Esophagus squamous epithelium (tissue), 5 donors: Measurements from ENCODE around the gene TMEM38A. TPM values are rescaled to one million over a fixed set of nuclear protein-coding genes. Genes with fewer than 3 reads are reported as not detected.
A peak's percentile ranks its signal among the peaks of the same experiment; 100 is the strongest.
"Not testable (repeated sequence)": the region's sequence is repeated elsewhere in the genome, so short reads cannot be mapped to it uniquely, and the experiment has no call there.

ENCODE experiments used
- DNase-seq: peaks from one replicate; lab custom pipeline; 2025; lab: John Stamatoyannopoulos, UW
- H3K27ac ChIP-seq, 4 donors: fragments of 200-600 bp; sonication (generic); one replicate each; pipeline ENCODE4 v1.5.1; 2016 to 2019; ENCODE audit warnings: mild to moderate bottlenecking in 1 of 4
- H3K27me3 ChIP-seq, 4 donors: fragments of 200-600 bp; sonication (generic); 1 replicate in 3 of 4; 2 replicates in 1 of 4; pipeline versions ENCODE4 v1.5.1 to v1.6.0; 2017 to 2021; ENCODE audit warnings: antibody characterized with exemption in 1 of 4
- H3K36me3 ChIP-seq, 3 donors: fragments of 200-600 bp; sonication (generic); one replicate each; pipeline ENCODE4 v1.5.1; 2016 to 2019
- H3K4me1 ChIP-seq, 3 donors: fragments of 200-600 bp; sonication (generic); one replicate each; pipeline ENCODE4 v1.5.1; 2017 to 2019
- H3K4me3 ChIP-seq, 4 donors: fragments of 200-600 bp; sonication (generic); 1 replicate in 3 of 4; 2 replicates in 1 of 4; pipeline ENCODE4 v1.5.1; 2016 to 2019; ENCODE audit warnings: mild to moderate bottlenecking in 2 of 4, moderate library complexity in 1 of 4
- H3K9me3 ChIP-seq, 3 donors: fragments of 200-600 bp; sonication (generic); one replicate each; pipeline ENCODE4 v1.5.1; 2016 to 2019
- POLR2A ChIP-seq, 4 donors: fragments of 450-650 bp; IDR thresholded peaks; one replicate each; pipeline ENCODE4 v1.6.1; 2017; ENCODE audit warnings: antibody characterized with exemption in 4 of 4, mild to moderate bottlenecking in 4 of 4, moderate library complexity in 3 of 4
- WGBS, 2 donors: methylation state at CpG; one replicate each; pipeline ENCODE4 v1.1.5; 2018; 5-methylcytosine and 5-hydroxymethylcytosine counted together
- intact Hi-C: fragments of 100-400 bp; cut with DNase I; formaldehyde crosslinking; loops from one replicate; pipeline ENCODE4 v1.15.0; 2022
- total RNA-seq, 4 donors: library from RNA; depleted of rRNA; stranded (reverse); fragments of >200 nt; gene quantifications; one replicate each; pipeline ENCODE4 v1.1.0, GENCODE V29; 2016
- TF ChIP-seq, protein P1 (sequence below), 6 experiments: fragments of 450-650 bp in 4 of 6; fragments of 200-600 bp in 2 of 6; sonication (generic) in 2 of 6; IDR thresholded peaks; one replicate each; pipeline ENCODE4 v1.5.1; 2016 to 2019; ENCODE audit warnings: antibody characterized with exemption in 6 of 6, mild to moderate bottlenecking in 4 of 6, moderate library complexity in 4 of 6
- donor health status: DM: yes; HTN: yes; CAD: no.

TMEM38A gene
- total RNA-seq, 4 donors from 2014 or later: 2.0 to 5.6 (median 2.7) TPM

DNA sequence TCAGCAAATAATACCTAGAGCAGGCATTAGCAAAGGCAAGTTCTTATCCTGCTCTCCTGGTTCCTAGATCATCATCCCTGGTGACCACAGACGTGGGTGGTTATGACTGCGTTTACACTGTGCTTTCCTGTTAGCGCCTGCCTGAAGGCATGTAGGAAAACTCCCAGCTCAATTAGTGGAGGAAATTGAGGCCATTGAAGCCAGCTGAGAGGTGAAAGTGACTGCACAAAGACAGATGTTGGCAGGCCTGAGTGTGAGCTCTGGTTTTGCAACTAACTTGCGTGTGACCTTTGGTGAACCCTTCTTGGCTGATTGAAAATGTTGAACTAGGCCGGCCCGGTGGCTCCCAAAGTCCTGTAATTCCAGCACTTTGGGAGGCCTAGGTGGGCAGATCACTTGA is 41.2 kb downstream of the TMEM38A start:
- Histone ChIP-seq H3K36me3 (no peaks in the 10 kb centered on the region), H3K27me3 (no peaks in the 10 kb centered on the region), H3K27ac (peak overlapping the region in 3 of 4 donors; percentile 52 to 58 (median 55)), H3K9me3 (no peaks in the 10 kb centered on the region), H3K4me3 (no peak overlapping the region), H3K4me1 (peaks cover 0 to 15% (median 11%) of the 10 kb centered on the region in 3 donors)
- no peak for TF ChIP-seq POLR2A (IDR thresholded peaks at IDR 0.05)
- TF ChIP-seq, protein P1, sequence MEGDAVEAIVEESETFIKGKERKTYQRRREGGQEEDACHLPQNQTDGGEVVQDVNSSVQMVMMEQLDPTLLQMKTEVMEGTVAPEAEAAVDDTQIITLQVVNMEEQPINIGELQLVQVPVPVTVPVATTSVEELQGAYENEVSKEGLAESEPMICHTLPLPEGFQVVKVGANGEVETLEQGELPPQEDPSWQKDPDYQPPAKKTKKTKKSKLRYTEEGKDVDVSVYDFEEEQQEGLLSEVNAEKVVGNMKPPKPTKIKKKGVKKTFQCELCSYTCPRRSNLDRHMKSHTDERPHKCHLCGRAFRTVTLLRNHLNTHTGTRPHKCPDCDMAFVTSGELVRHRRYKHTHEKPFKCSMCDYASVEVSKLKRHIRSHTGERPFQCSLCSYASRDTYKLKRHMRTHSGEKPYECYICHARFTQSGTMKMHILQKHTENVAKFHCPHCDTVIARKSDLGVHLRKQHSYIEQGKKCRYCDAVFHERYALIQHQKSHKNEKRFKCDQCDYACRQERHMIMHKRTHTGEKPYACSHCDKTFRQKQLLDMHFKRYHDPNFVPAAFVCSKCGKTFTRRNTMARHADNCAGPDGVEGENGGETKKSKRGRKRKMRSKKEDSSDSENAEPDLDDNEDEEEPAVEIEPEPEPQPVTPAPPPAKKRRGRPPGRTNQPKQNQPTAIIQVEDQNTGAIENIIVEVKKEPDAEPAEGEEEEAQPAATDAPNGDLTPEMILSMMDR (IDR thresholded peaks at IDR 0.05): no peak
- 0 to 13% methylated on average over 2 to 6 of the region's 6 CpGs for WGBS, 2 donors
- intact Hi-C loops: no loop called here
- no peak for DNase-seq

- no peaks in the 10 kb centered on the region for H3K9me3 ChIP-seq
- intact Hi-C loops: no loop called here
- no peaks in the 10 kb centered on the region for H3K27me3 ChIP-seq
- no peak for DNase-seq
- WGBS, 2 donors: 79 to 94% methylated on average over 4 of the region's 4 CpGs
- H3K4me1 ChIP-seq: peaks cover 0 to 15% (median 11%) of the 10 kb centered on the region in 3 donors
- no peak overlapping the region for H3K4me3 ChIP-seq
- TF ChIP-seq POLR2A (IDR thresholded peaks at IDR 0.05): no peak
- TF ChIP-seq, protein P1 (IDR thresholded peaks at IDR 0.05): no peak
- no peak overlapping the region for H3K27ac ChIP-seq
- no peaks in the 10 kb centered on the region for H3K36me3 ChIP-seq
These were observed 42.7 kb downstream of the TMEM38A start for GRCh38 chr19:16703677-16704076.

GRCh38 chr19:16710870-16711269 is 49.9 kb downstream of the TMEM38A start:
- intact Hi-C loops: not testable (repeated sequence)

DNA sequence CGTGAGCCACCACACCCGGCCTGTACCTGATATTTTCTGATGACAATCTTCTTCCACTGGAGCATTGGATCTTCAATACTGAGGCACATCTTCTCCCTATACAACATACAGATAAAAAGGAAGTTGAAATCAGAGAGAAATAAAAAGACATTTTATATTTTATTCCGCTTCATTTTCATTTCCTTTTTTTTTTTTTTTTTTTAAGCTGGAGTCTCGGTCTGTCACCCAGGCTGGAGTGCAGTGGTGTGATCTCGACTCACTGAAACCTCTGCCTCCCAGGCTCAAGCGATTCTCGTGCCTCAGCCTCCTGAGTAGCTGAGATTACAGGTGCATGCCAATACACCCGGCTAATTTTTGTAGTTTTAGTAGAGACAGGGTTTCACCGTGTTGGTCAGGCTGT is 51.4 kb downstream of the TMEM38A start:
- 67 to 74% methylated on average over 7 to 9 of the region's 9 CpGs for WGBS, 2 donors
- H3K27me3 ChIP-seq, H3K27ac ChIP-seq, intact Hi-C loops, H3K36me3 ChIP-seq, H3K9me3 ChIP-seq, H3K4me3 ChIP-seq, DNase-seq, H3K4me1 ChIP-seq: not testable (repeated sequence)

More at GRCh38 chr19:16710870-16711269, 49.9 kb downstream of the TMEM38A start:
- H3K4me1 ChIP-seq, H3K36me3 ChIP-seq, DNase-seq, H3K4me3 ChIP-seq, H3K9me3 ChIP-seq, H3K27ac ChIP-seq, H3K27me3 ChIP-seq: not testable (repeated sequence)

DNA sequence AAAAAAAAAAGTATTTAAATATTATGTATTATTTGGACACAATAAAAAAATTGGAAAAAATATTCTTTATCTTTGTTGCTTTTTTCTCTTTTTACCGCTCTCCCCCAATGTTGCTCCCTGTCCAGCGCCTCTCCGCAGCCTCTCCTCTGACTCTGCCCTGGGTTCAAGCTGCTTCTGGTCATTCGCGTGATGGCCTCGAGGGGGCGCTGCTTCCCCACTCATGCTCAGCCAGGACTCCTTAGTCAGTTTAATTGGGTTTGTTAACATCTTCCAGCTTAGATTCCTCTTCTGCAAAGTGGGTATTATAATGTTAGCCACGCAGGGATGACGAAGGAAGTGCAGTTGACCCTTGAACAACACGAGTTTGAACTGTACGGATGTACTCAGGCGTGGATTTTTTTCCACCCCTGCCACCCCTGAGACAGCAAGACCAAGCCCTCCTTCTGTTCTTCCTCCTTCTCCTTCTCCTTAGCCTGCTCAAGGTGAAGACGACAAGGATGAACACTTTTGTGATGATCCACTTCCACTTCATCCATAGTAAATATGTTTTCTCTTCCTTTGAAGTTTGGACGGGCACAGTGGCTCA is 53.9 kb downstream of the TMEM38A start:
- Histone ChIP-seq H3K27ac (no peak overlapping the region), H3K9me3 (no peaks in the 10 kb centered on the region), H3K27me3 (peaks cover 0 to 5% (median 0%) of the 10 kb centered on the region in 4 donors), H3K4me1 (peaks cover 0 to 24% (median 8%) of the 10 kb centered on the region in 3 donors), H3K4me3 (no peak overlapping the region), H3K36me3 (no peaks in the 10 kb centered on the region)
- TF ChIP-seq, protein P1 (IDR thresholded peaks at IDR 0.05): peak; percentile 60 to 89 (median 80)
- TF ChIP-seq POLR2A (IDR thresholded peaks at IDR 0.05): no peak
- no peak for DNase-seq
- 17 to 21% methylated on average over 12 to 13 of the region's 14 CpGs for WGBS, 2 donors
- intact Hi-C loops: no loop called here

GRCh38 chr19:16715611-16716010 is 54.7 kb downstream of the TMEM38A start:
- no peak overlapping the region for H3K4me3 ChIP-seq
- 52 to 59% methylated on average over 3 of the region's 3 CpGs for WGBS, 2 donors
- no peak for DNase-seq
- peaks cover 0 to 29% (median 8%) of the 10 kb centered on the region in 3 donors for H3K4me1 ChIP-seq
- intact Hi-C loops: no loop called here
- H3K27me3 ChIP-seq: no peaks in the 10 kb centered on the region
- H3K9me3 ChIP-seq: no peaks in the 10 kb centered on the region
- TF ChIP-seq POLR2A (IDR thresholded peaks at IDR 0.05): no peak
- TF ChIP-seq, protein P1 (IDR thresholded peaks at IDR 0.05): no peak
- no peak overlapping the region for H3K27ac ChIP-seq
- no peaks in the 10 kb centered on the region for H3K36me3 ChIP-seq
